ENCODE data around the gene NINJ1.

NINJ1 gene

DNA sequence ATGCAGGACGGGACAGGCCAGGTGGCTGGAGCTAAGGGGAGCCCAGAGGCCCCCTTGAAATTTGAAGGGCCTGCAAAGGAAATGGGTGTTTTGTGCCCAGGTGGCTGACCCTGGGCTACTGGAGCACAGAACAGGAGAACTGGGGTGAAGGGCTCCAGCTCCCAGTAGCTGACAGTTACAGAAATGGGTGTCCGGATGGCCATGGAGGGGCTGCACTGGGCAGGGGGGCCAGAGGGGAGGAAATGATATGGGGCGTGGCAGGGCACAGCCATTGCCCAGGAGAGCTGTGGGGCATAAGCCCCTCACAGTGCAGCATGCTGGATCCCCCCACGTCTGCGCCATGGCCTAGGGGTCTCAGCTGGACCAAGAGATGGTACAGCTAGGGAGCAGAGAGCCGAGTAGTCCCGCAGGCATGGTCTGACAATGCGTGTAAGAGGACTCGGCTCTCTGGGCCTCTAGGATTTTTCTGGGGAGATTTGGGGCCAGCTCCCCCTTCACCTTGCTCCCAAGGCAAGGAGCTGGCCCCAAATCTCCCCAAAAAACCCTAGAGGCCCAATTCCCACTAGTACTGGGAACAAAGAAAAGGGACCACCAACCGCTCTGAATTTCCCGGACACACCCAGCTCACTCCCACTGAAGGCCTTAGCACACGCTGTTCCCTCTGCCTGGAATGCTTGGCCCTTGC lies 45.9 kb downstream of the NINJ1 start:
- no peak for DNase-seq (ENCODE audit: low spot score)

DNA sequence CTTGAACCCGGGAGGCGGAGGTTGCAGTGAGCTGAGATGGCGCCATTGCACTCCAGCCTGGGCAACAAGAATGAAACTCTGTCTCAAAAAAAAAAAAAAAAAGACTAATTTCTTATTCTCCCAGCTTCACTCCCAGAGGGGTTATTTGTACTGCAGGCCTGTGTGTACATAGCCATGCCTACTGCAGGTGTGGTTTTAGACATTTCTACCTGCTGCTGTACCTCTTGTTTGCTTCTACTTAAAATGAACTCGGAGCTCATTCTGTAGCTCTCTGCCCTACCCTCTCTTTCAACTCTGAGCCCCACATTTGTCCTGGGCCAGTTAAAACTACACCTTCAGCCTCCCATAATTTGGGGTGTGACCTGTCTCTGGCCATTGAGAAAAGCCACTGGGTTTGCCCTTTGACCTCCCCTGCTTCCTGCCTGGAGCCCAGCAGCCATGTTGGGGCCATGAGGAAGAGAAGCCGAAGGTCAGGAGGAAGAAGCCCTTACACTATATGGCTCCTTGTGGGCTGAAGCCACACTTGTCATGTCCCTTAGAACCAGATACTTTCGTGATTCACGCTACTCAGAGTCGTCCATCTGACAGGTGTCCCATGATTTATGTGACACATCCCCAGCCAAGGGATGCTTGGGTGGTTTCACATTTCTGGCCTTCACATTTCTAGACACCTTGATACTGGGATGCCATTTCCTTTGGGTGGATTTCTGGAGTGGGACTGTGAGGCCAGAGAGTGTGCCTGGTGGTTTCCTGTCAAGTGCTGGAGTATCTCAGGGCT lies 47.4 kb downstream of the NINJ1 start:
- DNase-seq (ENCODE audit: low spot score) = no peak

DNA sequence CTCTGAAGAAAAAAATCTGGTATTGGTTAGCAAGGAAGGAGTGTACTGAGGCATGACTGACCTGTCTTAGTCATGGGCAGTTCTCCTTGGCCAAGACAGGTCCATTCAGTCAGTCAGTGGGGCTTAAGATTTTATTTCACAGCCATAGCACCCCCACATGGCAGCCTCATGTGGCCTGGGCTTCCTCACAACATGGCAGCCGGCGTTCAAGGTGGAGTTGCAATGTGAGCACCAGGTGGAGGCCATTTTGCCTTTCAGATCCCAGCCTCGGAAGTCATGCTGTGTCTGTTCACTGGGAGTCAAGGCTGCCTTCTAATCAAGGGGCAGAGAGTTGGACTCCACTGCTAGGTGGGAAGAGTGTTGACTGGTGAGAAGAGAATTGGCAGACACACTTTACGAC lies 48.4 kb downstream of the NINJ1 start:
- DNase-seq (ENCODE audit: low spot score) = no peak

DNA sequence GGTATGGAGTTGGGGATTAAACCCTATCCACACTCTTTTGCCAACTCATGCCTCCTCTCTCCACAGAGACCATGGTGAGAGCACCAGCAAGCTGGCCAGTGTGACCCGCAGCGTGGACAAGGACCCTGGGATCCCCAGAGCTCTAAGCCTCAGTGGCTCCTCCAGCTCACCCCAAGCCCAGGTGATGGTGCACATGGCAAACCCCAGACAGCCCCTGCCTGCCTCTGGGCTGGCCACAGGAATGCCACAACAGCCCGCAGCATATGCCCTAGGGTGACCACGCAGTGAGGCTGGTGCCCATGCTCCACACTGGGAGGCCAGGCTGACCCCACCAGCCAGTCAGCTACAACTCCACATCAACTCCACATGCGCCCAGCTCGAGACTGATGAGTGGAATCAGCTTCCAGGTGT lies 49.6 kb downstream of the NINJ1 start:
- no peak for DNase-seq (ENCODE audit: low spot score)

DNA sequence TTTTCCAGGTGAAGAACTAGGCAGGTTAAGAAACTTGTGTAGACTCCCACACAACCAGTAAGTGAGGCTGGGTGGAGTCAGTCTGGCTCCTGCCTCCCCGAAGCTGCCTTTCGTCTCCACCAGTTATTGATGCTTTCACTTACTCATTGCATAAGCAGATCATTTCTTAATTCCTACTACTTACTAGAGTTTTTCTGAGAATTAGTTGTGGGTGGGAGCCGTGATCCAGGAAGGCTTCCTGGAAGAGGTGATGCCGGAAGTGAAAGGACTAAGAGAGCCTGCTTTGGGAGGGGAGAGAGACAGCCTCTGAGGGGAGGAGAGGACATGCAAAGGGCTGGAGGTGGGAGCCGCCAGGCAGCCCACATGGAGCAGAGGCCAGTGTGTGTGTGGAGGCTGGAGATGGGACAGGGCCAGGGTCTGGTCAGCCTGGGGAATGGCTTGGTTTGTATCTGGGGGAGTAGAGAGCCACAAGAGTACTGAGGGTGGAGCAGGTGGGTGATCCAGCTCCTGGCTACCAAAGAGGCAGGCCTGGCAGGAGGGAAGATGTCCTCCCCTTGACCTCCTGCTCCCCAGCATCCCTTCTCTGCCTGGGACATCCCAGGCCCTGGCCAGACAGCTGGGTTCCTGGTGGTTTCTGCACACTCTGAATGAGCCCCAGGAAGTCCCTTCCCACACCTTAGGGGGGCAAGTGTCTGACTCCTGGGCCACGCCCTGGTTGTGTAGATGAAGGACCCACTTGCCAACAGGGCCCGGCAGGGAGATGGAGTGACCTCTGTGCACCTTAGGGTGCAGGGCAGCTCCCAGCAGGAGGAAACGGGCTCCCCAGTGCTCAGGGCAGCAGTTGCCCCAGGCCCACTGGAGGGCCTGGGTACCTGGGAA lies 50.2 kb downstream of the NINJ1 start:
- no peak for DNase-seq (ENCODE audit: low spot score)

DNA sequence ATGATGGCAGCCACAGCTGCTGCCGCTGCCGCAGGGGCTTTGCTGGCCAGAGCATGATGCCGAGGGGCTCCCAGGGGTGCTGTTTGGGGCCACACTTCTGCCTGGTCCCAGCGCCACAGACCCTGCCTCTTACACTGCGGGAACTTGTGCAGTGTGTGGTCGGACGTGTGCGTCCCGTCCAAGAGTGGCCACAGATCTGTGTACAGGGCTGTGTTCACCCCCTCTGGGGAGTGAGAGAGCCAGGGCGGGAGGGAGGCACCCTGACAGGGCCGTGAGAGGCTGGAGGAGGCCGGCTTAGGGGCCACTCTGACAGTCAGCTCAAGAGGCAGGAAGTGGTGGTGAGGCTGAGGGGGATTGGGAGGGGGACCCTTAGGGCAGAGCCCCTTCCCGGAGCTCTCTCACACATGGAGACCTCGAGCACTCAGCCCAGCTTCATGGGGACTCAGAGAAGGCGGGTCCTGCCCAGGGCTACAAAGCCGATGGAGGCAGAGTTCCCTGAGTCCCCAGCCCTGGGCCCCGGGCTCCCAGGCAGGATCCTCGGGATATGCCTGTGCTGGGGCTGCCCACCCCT lies 51.1 kb downstream of the NINJ1 start:
- DNase-seq (ENCODE audit: low spot score) = no peak

DNA sequence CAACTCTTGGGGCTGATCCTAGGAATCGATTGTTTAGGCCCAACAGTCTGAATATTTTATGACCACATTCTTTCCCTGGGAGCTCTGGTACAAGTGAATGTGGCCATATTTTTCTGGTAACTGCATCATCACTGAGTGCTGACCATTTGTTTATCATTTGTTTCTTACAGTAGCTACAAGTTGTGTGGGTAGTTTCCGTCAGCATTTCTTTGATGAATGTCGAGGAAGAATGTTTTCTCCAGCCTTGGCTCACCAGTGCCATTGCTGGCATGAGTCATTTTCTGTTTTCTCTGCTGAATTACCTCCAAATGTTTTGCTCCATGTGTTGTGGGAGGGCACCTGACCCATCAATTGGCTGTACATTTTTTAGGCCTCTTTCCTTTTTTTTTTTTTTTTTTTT lies 52.1 kb downstream of the NINJ1 start:
- no peak for DNase-seq (ENCODE audit: low spot score)

DNA sequence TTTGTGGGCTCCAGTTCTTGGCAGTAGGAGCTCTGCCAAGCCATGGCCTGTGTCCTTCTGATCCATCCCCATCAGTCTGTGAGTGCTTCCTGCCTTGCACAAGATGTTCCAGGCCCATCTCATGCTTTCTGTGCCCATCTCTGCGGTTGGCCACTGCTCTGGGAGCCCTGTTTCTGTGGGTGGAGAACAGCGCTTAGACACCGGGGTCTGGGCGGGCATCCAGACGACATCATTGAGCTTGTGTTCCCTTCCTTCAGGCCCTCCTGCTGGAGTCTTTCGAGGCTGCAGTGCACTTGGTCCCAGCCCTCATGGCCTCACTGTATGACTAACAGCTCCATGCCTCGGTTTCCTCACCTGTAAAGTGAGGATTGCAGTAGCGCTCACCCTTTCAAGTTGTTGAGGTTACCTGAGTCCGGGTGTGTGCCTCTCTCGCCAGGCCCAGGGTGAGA lies 52.9 kb downstream of the NINJ1 start:
- DNase-seq (ENCODE audit: low spot score) = no peak

DNA sequence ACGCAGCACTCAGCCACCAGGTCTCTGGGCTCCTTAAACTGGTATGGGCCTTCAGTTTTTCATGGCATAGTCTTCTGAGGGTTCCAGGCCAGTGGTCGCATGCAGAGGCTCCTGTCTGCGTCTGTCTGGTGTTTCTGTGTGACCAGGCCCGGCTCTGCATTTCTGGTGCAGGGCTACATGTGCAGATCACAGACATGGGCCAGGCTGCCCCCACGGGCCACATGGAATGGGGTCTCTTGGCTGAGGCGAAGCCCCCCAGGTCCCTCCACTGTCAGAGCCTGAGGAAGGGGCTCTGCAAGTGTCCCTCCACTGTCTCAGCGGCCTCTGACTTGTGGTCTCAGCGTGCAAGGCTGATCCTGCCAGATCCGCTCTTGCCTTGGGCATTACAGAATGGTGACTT lies 53.6 kb downstream of the NINJ1 start:
- no peak for DNase-seq (ENCODE audit: low spot score)

DNA sequence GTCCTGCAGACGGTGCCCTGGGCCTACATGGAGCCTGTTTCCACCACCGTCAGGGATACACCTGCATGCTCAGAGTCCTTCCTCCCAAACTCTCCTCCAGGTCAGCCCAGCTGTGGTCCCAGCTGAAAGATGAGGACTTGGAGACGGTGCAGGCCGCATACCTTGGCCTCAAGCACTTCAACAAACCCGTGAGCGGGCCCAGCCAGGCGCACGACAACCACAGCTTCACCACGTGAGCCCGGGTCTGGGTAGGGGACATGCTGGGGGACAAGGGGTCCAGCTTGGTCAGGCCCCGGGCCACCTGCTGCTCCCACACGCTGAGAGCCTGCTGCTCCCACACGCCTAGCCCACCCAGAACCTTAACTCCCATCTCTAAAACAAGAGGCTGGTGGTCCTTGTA lies 54.7 kb downstream of the NINJ1 start:
- no peak for DNase-seq (ENCODE audit: low spot score)

DNA sequence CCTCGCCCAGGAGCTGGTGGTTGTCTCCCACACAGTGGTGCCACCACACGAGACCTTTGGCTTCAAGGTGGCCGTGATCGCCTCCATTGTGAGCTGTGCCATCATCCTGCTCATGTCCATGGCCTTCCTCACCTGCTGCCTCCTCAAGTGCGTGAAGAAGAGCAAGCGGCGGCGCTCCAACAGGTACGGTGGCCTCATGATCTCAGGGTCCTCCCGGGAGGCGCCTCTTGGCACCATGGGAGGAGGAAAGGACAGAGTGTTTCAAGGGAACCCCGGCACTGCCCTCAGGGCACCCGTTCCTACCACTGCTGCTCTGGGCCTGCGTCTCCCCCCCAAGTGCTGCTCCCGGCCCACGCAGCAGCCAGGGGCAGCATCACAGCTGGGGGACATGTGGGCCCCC lies 56.2 kb downstream of the NINJ1 start:
- no peak for DNase-seq (ENCODE audit: low spot score)

DNA sequence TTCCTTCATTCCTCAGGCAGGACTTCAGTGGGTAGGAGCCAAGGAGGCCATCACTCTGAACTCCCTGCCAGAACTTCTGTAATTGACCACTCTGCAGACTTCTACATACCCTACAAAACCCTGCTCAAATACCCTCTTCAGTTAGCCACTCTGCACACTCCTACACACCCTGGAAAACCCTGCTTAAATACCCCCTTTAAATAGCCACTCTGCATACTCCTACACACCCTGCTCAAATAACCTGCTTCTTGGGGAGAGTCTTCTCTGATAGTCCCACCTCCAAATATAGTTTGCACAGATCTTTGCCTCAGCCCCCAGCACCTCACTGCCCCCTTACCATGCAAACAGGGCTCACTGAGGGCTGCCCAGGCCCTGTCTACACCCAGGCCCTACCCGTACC lies 56.7 kb downstream of the NINJ1 start:
- DNase-seq (ENCODE audit: low spot score) = no peak

DNA sequence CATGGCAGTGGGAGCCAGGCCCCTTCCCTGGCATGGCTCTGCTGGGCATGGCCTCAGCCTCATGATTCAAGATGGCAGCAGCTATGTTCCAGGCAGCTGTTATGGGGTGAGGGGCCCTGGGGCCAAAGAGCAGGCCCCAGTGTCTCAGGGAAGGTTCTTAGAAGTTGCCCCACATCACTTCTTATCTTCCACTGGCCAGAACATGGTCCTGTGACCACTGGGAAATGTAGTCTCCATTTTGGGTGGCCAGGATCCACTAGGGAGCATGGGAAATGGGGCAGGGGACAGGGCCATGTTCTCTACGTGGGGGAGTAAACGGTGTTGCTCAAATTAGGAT lies 57.3 kb downstream of the NINJ1 start:
- no peak for DNase-seq (ENCODE audit: low spot score)

DNA sequence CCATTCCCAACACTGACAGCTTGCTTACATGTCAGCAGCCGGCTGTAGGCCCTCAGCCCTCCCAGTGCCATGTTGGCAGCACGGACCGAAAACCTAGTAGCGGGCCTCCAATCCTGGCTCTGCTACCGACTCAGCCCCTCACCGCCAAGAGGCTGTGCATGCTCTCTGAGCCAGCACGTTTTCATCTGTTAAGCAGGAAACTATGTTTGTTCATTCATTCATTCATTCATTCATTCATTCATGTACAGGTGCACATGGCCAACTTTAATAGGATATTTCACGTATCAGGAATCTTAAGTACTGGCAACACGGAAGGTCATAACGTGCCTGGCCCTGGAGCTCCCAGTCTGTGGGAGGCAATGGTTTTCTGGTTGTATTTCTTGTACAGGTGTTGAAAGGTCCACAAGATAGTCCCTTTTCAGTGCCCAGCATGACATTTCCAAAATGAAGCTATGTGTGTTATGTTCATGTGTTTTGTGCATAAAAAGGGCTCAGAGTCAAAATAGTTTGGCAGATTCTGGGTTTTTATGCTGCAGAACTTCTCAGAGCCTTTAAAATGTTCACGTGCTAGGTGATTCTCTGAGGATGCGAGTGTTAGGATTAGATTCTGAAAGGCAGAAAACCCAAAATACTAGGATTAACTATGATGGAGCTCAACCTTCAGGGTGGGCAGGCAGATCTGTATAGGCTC lies 57.8 kb downstream of the NINJ1 start:
- DNase-seq (ENCODE audit: low spot score) = no peak

DNA sequence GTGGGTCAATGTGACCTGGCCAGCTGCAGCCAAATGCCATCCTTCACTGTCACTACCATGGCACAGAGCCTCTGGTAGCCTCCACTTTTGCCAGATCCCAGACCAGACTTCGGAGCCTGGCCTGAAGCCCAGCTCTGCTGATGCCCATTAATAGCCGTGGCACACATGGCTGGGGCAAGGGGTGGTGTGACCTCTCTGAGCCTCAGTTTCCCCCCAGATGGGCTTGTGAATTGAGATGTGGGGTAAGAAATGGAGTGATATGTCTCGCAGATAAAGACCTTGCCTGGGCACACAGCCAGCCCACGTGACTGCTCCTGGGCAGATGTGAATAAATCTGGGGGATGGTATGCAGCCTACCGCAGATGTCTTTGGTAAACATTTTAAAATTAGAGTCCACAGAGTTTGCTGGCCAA lies 61.7 kb downstream of the NINJ1 start:
- DNase-seq (ENCODE audit: low spot score) = no peak

All from Ammon's horn (tissue), 1 donor.